Astrocyte (in vitro differentiated cells and primary cell): Measurements from ENCODE around the gene ACYP1. TPM values are rescaled to one million over a fixed set of nuclear protein-coding genes. Genes with fewer than 3 reads are reported as not detected.
"Not testable (repeated sequence)": the region's sequence is repeated elsewhere in the genome, so short reads cannot be mapped to it uniquely, and the experiment has no call there.

Experiments
- DNase-seq: peaks from one replicate; pipeline ENCODE4 v3.0.0-alpha.2; 2010; ENCODE audit warnings: low read depth
- FAIRE-seq: peaks from 2 replicates; lab custom pipeline; 2011; peaks lifted over from hg19 to GRCh38; lab: Jason Lieb, UNC
- H2AFZ ChIP-seq: 2 replicates; pipeline ENCODE4 v1.6.0; 2012; ENCODE audit warnings: low read depth, low read length, inconsistent platforms
- H3K27ac ChIP-seq: 2 replicates; pipeline ENCODE4 v1.5.1; 2011; ENCODE audit warnings: low read depth, low read length, inconsistent platforms
- H3K27me3 ChIP-seq: 2 replicates; pipeline ENCODE4 v1.6.0; 2011; ENCODE audit warnings: low read length, inconsistent platforms; ENCODE audit not compliant: insufficient read depth
- H3K36me3 ChIP-seq: 2 replicates; pipeline ENCODE4 v1.5.1; 2011; ENCODE audit warnings: low read length, inconsistent platforms; ENCODE audit not compliant: insufficient read depth
- H3K4me1 ChIP-seq: 2 replicates; pipeline ENCODE4 v1.5.1; 2011; ENCODE audit warnings: low read length, inconsistent platforms; ENCODE audit not compliant: insufficient read depth
- H3K4me2 ChIP-seq: 2 replicates; pipeline ENCODE4 v1.6.0; 2012; ENCODE audit warnings: low read length, inconsistent platforms
- H3K4me3 ChIP-seq: 2 replicates; pipeline ENCODE4 v1.5.1; 2011; ENCODE audit warnings: low read depth, mild to moderate bottlenecking, low read length, inconsistent platforms; ENCODE audit not compliant: insufficient read depth
- H3K79me2 ChIP-seq: 2 replicates; pipeline ENCODE4 v1.6.0; 2012; ENCODE audit warnings: mild to moderate bottlenecking, low read length, inconsistent platforms; ENCODE audit not compliant: insufficient read depth
- H3K9ac ChIP-seq: 2 replicates; pipeline ENCODE4 v1.6.0; 2012; ENCODE audit warnings: mild to moderate bottlenecking, low read length, inconsistent platforms
- H3K9me3 ChIP-seq: 2 replicates; pipeline ENCODE4 v1.5.1; 2012; ENCODE audit warnings: low read depth, mild to moderate bottlenecking, low read length, inconsistent platforms; ENCODE audit not compliant: insufficient read depth
- H4K20me1 ChIP-seq: 2 replicates; pipeline ENCODE4 v1.6.0; 2012; ENCODE audit warnings: low read length, inconsistent platforms; ENCODE audit not compliant: insufficient read depth
- H3K27ac Mint-ChIP-seq: one replicate; pipeline ENCODE4 v1.8.0; 2021; ENCODE audit warnings: mild to moderate bottlenecking, mixed read lengths; ENCODE audit not compliant: unreplicated experiment
- H3K27me3 Mint-ChIP-seq: one replicate; pipeline ENCODE4 v1.8.0; 2021; ENCODE audit warnings: low read depth, mixed read lengths; ENCODE audit not compliant: unreplicated experiment
- H3K36me3 Mint-ChIP-seq: one replicate; pipeline ENCODE4 v1.8.0; 2021; ENCODE audit warnings: low read depth, mixed read lengths; ENCODE audit not compliant: unreplicated experiment
- H3K4me1 Mint-ChIP-seq: one replicate; pipeline ENCODE4 v1.8.0; 2021; ENCODE audit warnings: low read depth, mixed read lengths; ENCODE audit not compliant: unreplicated experiment
- H3K4me3 Mint-ChIP-seq: one replicate; pipeline ENCODE4 v1.8.0; 2021; ENCODE audit warnings: mild to moderate bottlenecking, moderate library complexity, mixed read lengths; ENCODE audit not compliant: unreplicated experiment
- H3K9me3 Mint-ChIP-seq: one replicate; pipeline ENCODE4 v1.8.0; 2021; ENCODE audit warnings: mild to moderate bottlenecking, mixed read lengths; ENCODE audit not compliant: unreplicated experiment
- CTCF ChIP-seq: IDR thresholded peaks from 2 replicates; pipeline ENCODE4 v1.5.1; 2011; ENCODE audit warnings: low read depth, mild to moderate bottlenecking, inconsistent platforms, low read length, moderate library complexity; ENCODE audit not compliant: insufficient read depth
- EZH2 ChIP-seq: IDR thresholded peaks from 2 replicates; pipeline ENCODE4 v1.6.1; 2012; ENCODE audit warnings: mild to moderate bottlenecking, low read length, inconsistent platforms; ENCODE audit not compliant: insufficient read depth
- total RNA-seq: library from RNA; stranded (reverse); gene quantifications from 2 replicates; pipeline ENCODE4 v1.2.1, GENCODE V29; 2021

Gene ACYP1
- total RNA-seq, 1 donor from 2014 or later = 8.9 TPM

DNA sequence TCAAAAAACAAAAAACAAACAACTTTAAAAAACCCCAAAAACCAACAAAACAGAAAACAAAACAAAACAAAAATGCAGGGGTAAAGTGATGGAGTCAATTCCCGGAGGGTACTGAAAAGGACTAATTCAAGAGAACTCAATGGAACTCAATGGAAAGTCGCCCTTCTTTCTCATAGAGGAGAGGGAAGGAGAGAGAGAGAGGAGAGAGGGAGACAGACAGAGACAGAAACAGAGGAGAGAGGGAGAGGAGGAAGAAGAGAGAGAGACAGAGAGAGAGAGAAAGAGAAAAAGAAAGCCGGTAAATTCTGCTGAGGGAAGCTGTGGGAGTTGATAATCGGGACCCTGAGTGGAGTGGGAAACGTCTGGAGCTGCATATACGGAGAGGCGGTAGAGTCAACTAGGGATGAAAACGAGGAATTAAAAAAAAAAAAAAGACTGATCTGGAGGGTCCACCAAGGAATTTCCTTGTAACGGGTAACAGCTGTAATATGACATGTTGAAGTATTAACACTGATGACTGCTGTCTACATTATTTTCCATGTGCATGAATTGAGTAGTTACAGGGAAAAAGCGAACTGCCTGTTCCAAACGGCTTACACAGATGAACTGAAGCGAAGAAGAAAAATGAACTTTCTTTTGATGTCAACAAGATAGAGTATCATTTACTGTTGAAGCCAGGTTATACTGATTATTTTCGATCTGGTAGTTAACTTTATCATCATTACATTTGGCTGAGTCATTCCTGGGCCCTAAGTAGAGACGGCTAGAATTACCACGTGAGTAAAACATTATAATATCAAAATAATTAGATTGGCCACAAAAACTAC, 4.7 kb upstream of the ACYP1 start:
- H3K27me3 Mint-ChIP-seq = no peaks in the 10 kb centered on the region
- H3K27ac Mint-ChIP-seq = no peak overlapping the region
- peak overlapping the region; percentile 66 for H3K27ac ChIP-seq
- no peaks in the 10 kb centered on the region for H3K27me3 ChIP-seq
- no peaks in the 10 kb centered on the region for H3K36me3 ChIP-seq
- H3K4me3 Mint-ChIP-seq = no peak overlapping the region
- H3K36me3 Mint-ChIP-seq = no peaks in the 10 kb centered on the region
- no peaks in the 10 kb centered on the region for H3K9me3 ChIP-seq
- peaks cover under 1% of the 10 kb centered on the region for H3K79me2 ChIP-seq
- peak overlapping the region; percentile 64 for H3K4me3 ChIP-seq
- DNase-seq (peak; percentile 74), FAIRE-seq (no peak)
- TF ChIP-seq CTCF (no peak), EZH2 (no peak)
- peaks cover 10% of the 10 kb centered on the region for H3K4me1 ChIP-seq
- H3K4me2 ChIP-seq = peak overlapping the region; percentile 88
- no peaks in the 10 kb centered on the region for H3K4me1 Mint-ChIP-seq
- peak overlapping the region; percentile 81 for H3K9ac ChIP-seq
- peak overlapping the region; percentile 83 for H2AFZ ChIP-seq
- H4K20me1 ChIP-seq = no peaks in the 10 kb centered on the region
- H3K9me3 Mint-ChIP-seq = no peaks in the 10 kb centered on the region

GRCh38 chr14:75067765-75068164, 3.9 kb upstream of the ACYP1 start:
- H3K4me3 ChIP-seq, H3K36me3 Mint-ChIP-seq, H4K20me1 ChIP-seq, H2AFZ ChIP-seq, H3K4me2 ChIP-seq, FAIRE-seq, H3K36me3 ChIP-seq, H3K4me3 Mint-ChIP-seq, H3K27ac ChIP-seq, H3K4me1 Mint-ChIP-seq, H3K9ac ChIP-seq, H3K27ac Mint-ChIP-seq, H3K9me3 Mint-ChIP-seq, H3K79me2 ChIP-seq, H3K27me3 ChIP-seq, DNase-seq, H3K27me3 Mint-ChIP-seq, H3K9me3 ChIP-seq: not testable (repeated sequence)
- H3K4me1 ChIP-seq = peaks cover 16% of the 10 kb centered on the region

DNA sequence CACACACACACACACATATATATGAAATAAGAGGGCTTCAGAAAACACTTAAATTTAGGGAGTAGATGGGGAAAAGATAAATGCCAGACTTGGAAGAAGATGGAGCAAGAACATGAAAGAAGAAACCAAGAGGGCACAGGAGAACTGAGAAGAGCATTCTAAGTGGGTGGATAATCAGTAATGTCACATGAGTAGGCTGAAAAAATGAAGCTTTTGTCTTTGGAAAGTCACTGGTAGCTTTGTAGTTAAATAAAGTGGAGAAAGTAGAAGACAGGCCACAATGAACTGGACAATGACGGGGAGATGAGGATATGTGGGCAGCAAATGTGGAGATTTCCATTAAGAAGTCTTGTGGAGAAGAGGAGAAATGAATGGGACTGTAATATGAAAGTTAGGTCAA, 3.4 kb upstream of the ACYP1 start:
- FAIRE-seq (no peak), DNase-seq (no peak)
- H3K27ac ChIP-seq = no peak overlapping the region
- no peak overlapping the region for H3K4me3 Mint-ChIP-seq
- peaks cover 10% of the 10 kb centered on the region for H3K79me2 ChIP-seq
- H3K27me3 ChIP-seq = no peaks in the 10 kb centered on the region
- H3K4me3 ChIP-seq = no peak overlapping the region
- no peaks in the 10 kb centered on the region for H3K9me3 ChIP-seq
- no peak overlapping the region for H2AFZ ChIP-seq
- no peaks in the 10 kb centered on the region for H3K36me3 Mint-ChIP-seq
- H3K4me1 Mint-ChIP-seq = no peaks in the 10 kb centered on the region
- no peak overlapping the region for H3K4me2 ChIP-seq
- no peaks in the 10 kb centered on the region for H3K27me3 Mint-ChIP-seq
- no peaks in the 10 kb centered on the region for H4K20me1 ChIP-seq
- H3K9me3 Mint-ChIP-seq = no peaks in the 10 kb centered on the region
- no peak overlapping the region for H3K27ac Mint-ChIP-seq
- peaks cover 16% of the 10 kb centered on the region for H3K4me1 ChIP-seq
- H3K9ac ChIP-seq = no peak overlapping the region
- H3K36me3 ChIP-seq = no peaks in the 10 kb centered on the region
- TF ChIP-seq EZH2 = no peak
- no peak for TF ChIP-seq CTCF
